ENCODE measurements around the gene SMG6. TPM values are rescaled to one million over a fixed set of nuclear protein-coding genes. Genes with fewer than 3 reads are reported as not detected.
"Not testable (repeated sequence)": the region's sequence is repeated elsewhere in the genome, so short reads cannot be mapped to it uniquely, and the experiment has no call there.

The SMG6 gene
- total RNA-seq, 1 donor from 2014 or later, result 75.5 TPM

- no peak for DNase-seq (ENCODE audit: low read depth)
Measured at GRCh38 chr17:2202996-2203575, 100.5 kb downstream of the SMG6 start.

- DNase-seq (ENCODE audit: low read depth), result no peak
Measured at GRCh38 chr17:2202302-2202995, 101.1 kb downstream of the SMG6 start.

GRCh38 chr17:2199386-2199785, 104.2 kb downstream of the SMG6 start:
- not testable (repeated sequence) for DNase-seq (ENCODE audit: low read depth)

GRCh38 chr17:2198927-2199326, 104.7 kb downstream of the SMG6 start:
- no peak for DNase-seq (ENCODE audit: low read depth)

- DNase-seq (ENCODE audit: low read depth), result peak; percentile 43
Measured at GRCh38 chr17:2197271-2197670, 106.3 kb downstream of the SMG6 start.

- peak; percentile 67 for DNase-seq (ENCODE audit: low read depth)
Measured at GRCh38 chr17:2195729-2196128, 107.9 kb downstream of the SMG6 start.

GRCh38 chr17:2194889-2195335, 108.7 kb downstream of the SMG6 start:
- no peak for DNase-seq (ENCODE audit: low read depth)

- peak; percentile 90 for DNase-seq (ENCODE audit: low read depth)
Measured at GRCh38 chr17:2192367-2193057, 111.1 kb downstream of the SMG6 start.

GRCh38 chr17:2191785-2192184, 111.8 kb downstream of the SMG6 start:
- DNase-seq (ENCODE audit: low read depth), result no peak

GRCh38 chr17:2191227-2191626, 112.4 kb downstream of the SMG6 start:
- DNase-seq (ENCODE audit: low read depth), result no peak

- DNase-seq (ENCODE audit: low read depth), result no peak
Measured at GRCh38 chr17:2190014-2190413, 113.6 kb downstream of the SMG6 start.

- DNase-seq (ENCODE audit: low read depth), result no peak
Measured at GRCh38 chr17:2188971-2189630, 114.5 kb downstream of the SMG6 start.

GRCh38 chr17:2187758-2188157, 115.8 kb downstream of the SMG6 start:
- no peak for DNase-seq (ENCODE audit: low read depth)

- DNase-seq (ENCODE audit: low read depth), result no peak
Measured at GRCh38 chr17:2186937-2187336, 116.6 kb downstream of the SMG6 start.

- DNase-seq (ENCODE audit: low read depth), result no peak
Measured at GRCh38 chr17:2184993-2185931, 118.3 kb downstream of the SMG6 start.

- no peak for DNase-seq (ENCODE audit: low read depth)
Measured at GRCh38 chr17:2183346-2183745, 120.2 kb downstream of the SMG6 start.

- no peak for DNase-seq (ENCODE audit: low read depth)
Measured at GRCh38 chr17:2181897-2182448, 121.6 kb downstream of the SMG6 start.

GRCh38 chr17:2181206-2181896, 122.2 kb downstream of the SMG6 start:
- no peak for DNase-seq (ENCODE audit: low read depth)

- no peak for DNase-seq (ENCODE audit: low read depth)
Measured at GRCh38 chr17:2180768-2181167, 122.8 kb downstream of the SMG6 start.

- peak; percentile 61 for DNase-seq (ENCODE audit: low read depth)
Measured at GRCh38 chr17:2179615-2180295, 123.8 kb downstream of the SMG6 start.

Measured in renal cortical epithelial cell (primary cell).